Keratinocyte (primary cell): ENCODE data around the gene WDR4. TPM values are rescaled to one million over a fixed set of nuclear protein-coding genes. Genes with fewer than 3 reads are reported as not detected.

Source experiments
- DNase-seq: peaks from one replicate; pipeline ENCODE4 v3.0.0-alpha.2; 2011; ENCODE audit warnings: low read depth, missing footprints, low spot score
- FAIRE-seq: peaks from 2 replicates; lab custom pipeline; 2011; peaks lifted over from hg19 to GRCh38; lab: Jason Lieb, UNC
- H2AFZ ChIP-seq: 2 replicates; pipeline ENCODE4 v1.6.0; 2012; ENCODE audit warnings: low read length, control low read depth, inconsistent platforms; ENCODE audit not compliant: control insufficient read depth
- H3K27ac ChIP-seq: 2 replicates; pipeline ENCODE4 v1.5.1; 2011; ENCODE audit warnings: low read length; ENCODE audit not compliant: control insufficient read depth, insufficient read depth
- H3K27me3 ChIP-seq: 3 replicates; pipeline ENCODE4 v1.6.0; 2011; ENCODE audit warnings: low read length; ENCODE audit not compliant: control insufficient read depth, insufficient read depth; ENCODE audit errors: extremely low read depth
- H3K36me3 ChIP-seq, 2 experiments: 2 replicates in 1 of 2; 3 replicates in 1 of 2; pipeline ENCODE4 v1.5.1; 2011; ENCODE audit warnings: low read length in 2 of 2, mild to moderate bottlenecking in 1 of 2; ENCODE audit not compliant: control insufficient read depth in 2 of 2, insufficient read depth in 2 of 2; ENCODE audit errors: extremely low read depth in 1 of 2
- H3K4me1 ChIP-seq: 3 replicates; pipeline ENCODE4 v1.5.1; 2011; ENCODE audit warnings: low read length; ENCODE audit not compliant: control insufficient read depth, insufficient read depth; ENCODE audit errors: extremely low read depth
- H3K4me2 ChIP-seq: 3 replicates; pipeline ENCODE4 v1.6.0; 2011; ENCODE audit warnings: low read depth, low read length; ENCODE audit not compliant: control insufficient read depth, insufficient read depth; ENCODE audit errors: extremely low read depth
- H3K4me3 ChIP-seq, 3 experiments: fragments of 200-600 bp in 1 of 3; sonication (generic) in 1 of 3; 2 replicates in 2 of 3; 3 replicates in 1 of 3; pipeline ENCODE4 v1.5.1; 2011 to 2016; ENCODE audit warnings: low read length in 3 of 3, mild to moderate bottlenecking in 3 of 3, control low read depth in 2 of 3, inconsistent platforms in 1 of 3, low read depth in 1 of 3, mixed read lengths in 1 of 3, mixed run types in 1 of 3, moderate library complexity in 1 of 3; ENCODE audit not compliant: control insufficient read depth in 2 of 3, insufficient read depth in 2 of 3; ENCODE audit errors: extremely low read depth in 1 of 3
- H3K79me2 ChIP-seq: 2 replicates; pipeline ENCODE4 v1.6.0; 2012; ENCODE audit warnings: low read length; ENCODE audit not compliant: control insufficient read depth, insufficient read depth
- H3K9ac ChIP-seq: 3 replicates; pipeline ENCODE4 v1.6.0; 2011; ENCODE audit warnings: low read length; ENCODE audit not compliant: control insufficient read depth, insufficient read depth; ENCODE audit errors: extremely low read depth
- H3K9me1 ChIP-seq: 3 replicates; pipeline ENCODE4 v1.6.0; 2011; ENCODE audit warnings: low read length; ENCODE audit not compliant: control insufficient read depth, insufficient read depth; ENCODE audit errors: extremely low read depth
- H3K9me3 ChIP-seq: 2 replicates; pipeline ENCODE4 v1.5.1; 2012; ENCODE audit warnings: low read depth, low read length; ENCODE audit not compliant: control insufficient read depth
- H4K20me1 ChIP-seq: 3 replicates; pipeline ENCODE4 v1.6.0; 2011; ENCODE audit warnings: low read length; ENCODE audit not compliant: control insufficient read depth, insufficient read depth; ENCODE audit errors: extremely low read depth
- CTCF ChIP-seq, 3 experiments: IDR thresholded peaks in 1 of 3; conservative IDR thresholded peaks in 1 of 3; optimal IDR thresholded peaks in 1 of 3; 2 replicates in 2 of 3; 3 replicates in 1 of 3; pipeline versions ENCODE3 to v1.5.1; 2011; ENCODE audit warnings: low read length in 3 of 3, mild to moderate bottlenecking in 3 of 3, moderate library complexity in 2 of 3, control low read depth in 1 of 3, inconsistent platforms in 1 of 3; ENCODE audit not compliant: insufficient read depth in 2 of 3; ENCODE audit errors: extremely low read depth in 1 of 3
- EZH2 ChIP-seq: IDR thresholded peaks from one replicate; pipeline ENCODE4 v1.6.1; 2012; ENCODE audit warnings: inconsistent platforms, mild to moderate bottlenecking, low read length, moderate library complexity
- dilution Hi-C: fragments of 300-500 bp; cut with MboI; formaldehyde crosslinking; loops from one replicate; pipeline ENCODE4 v1.7.0; 2020; ENCODE audit warnings: low sequenced_read_pairs; ENCODE audit not compliant: extremely low pct_ligation_motif_present
- polyA plus RNA-seq, 5 experiments: library from polyadenylated mRNA; depleted of rRNA in 3 of 5; stranded (reverse) in 3 of 5; stranded (forward) in 1 of 5; unstranded in 1 of 5; fragments of >200 nt; gene quantifications; 1 replicate in 1 of 5; 2 replicates in 3 of 5; 3 replicates in 1 of 5; pipeline versions ENCODE4 v1.2.1 to v1.2.3, GENCODE V29; 2011 to 2012; ENCODE audit warnings: missing spikeins in 2 of 5, low read depth in 1 of 5, low replicate concordance in 1 of 5

The WDR4 gene
- polyA plus RNA-seq, 1 donor (not counting 4 experiments of a cell fraction or from before 2014, with no cell fraction given) = 14.9 TPM

- H3K4me3 ChIP-seq = no peak overlapping the region
- dilution Hi-C loops = no loop called here
- FAIRE-seq = no peak
Observed at GRCh38 chr21:42847726-42848125, 31.6 kb downstream of the WDR4 start.

DNA sequence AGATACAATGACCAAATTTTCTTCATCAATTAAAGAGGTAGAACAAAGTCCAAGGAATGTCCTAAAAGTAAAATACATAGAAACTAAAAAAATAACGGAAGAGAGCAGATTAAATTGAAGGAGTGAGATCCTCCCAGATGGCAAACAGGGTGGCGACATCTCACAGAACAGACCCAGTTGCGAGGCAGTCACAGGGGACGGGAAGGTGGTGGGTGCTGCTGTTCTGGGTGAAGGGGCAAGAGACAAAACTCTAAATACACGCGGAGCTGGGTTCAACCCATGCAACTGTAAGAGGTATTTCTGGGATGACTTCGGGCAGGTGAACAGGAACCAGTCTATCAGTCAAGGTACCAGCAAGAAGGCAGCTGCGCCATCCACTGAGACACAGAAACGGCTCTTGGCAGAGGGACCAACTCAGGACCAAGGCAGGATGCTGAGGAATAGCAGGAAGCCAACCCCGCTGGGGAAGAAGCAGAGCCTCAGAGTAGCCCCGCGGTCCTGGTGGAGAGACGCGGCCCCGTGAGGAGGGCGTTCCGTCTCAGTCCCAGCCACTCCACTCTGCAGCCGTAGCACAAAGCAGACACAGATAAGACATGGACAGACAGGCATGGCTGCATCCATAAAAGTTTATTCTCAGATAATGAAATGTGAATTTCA lies 32.2 kb downstream of the WDR4 start:
- no peak overlapping the region for H3K9ac ChIP-seq
- TF ChIP-seq EZH2 = no peak
- TF ChIP-seq CTCF (optimal IDR thresholded peaks at IDR 0.05 in 1 of 3, IDR thresholded peaks at IDR 0.05 in 1 of 3, conservative IDR thresholded peaks at IDR 0.05 in 1 of 3; ENCODE audit: extremely low read depth in 1 of 3, insufficient read depth in 2 of 3, low read length in 3 of 3) = no peak
- dilution Hi-C loops = no loop called here
- DNase-seq = no peak
- H3K27ac ChIP-seq = no peak overlapping the region
- H3K36me3 ChIP-seq = peaks cover 40 to 56% of the 10 kb centered on the region in 2 experiments
- no peaks in the 10 kb centered on the region for H3K9me1 ChIP-seq
- H3K4me3 ChIP-seq = no peak overlapping the region
- H3K79me2 ChIP-seq = peaks cover 60% of the 10 kb centered on the region
- H3K4me1 ChIP-seq = no peaks in the 10 kb centered on the region
- no peak overlapping the region for H3K4me2 ChIP-seq
- peaks cover 23% of the 10 kb centered on the region for H4K20me1 ChIP-seq
- no peaks in the 10 kb centered on the region for H3K27me3 ChIP-seq
- H3K9me3 ChIP-seq = no peaks in the 10 kb centered on the region
- no peak overlapping the region for H2AFZ ChIP-seq
- no peak for FAIRE-seq

More at GRCh38 chr21:42847726-42848125, 31.6 kb downstream of the WDR4 start:
- DNase-seq = no peak
- no peaks in the 10 kb centered on the region for H3K4me1 ChIP-seq
- H3K27me3 ChIP-seq = no peaks in the 10 kb centered on the region
- H3K9me1 ChIP-seq = no peaks in the 10 kb centered on the region
- H3K9me3 ChIP-seq = no peaks in the 10 kb centered on the region
- H2AFZ ChIP-seq = no peak overlapping the region
- peaks cover 41 to 54% of the 10 kb centered on the region in 2 experiments for H3K36me3 ChIP-seq
- no peak for TF ChIP-seq CTCF (optimal IDR thresholded peaks at IDR 0.05 in 1 of 3, IDR thresholded peaks at IDR 0.05 in 1 of 3, conservative IDR thresholded peaks at IDR 0.05 in 1 of 3; ENCODE audit: extremely low read depth in 1 of 3, insufficient read depth in 2 of 3, low read length in 3 of 3)
- TF ChIP-seq EZH2 = no peak
- peaks cover 23% of the 10 kb centered on the region for H4K20me1 ChIP-seq
- H3K9ac ChIP-seq = no peak overlapping the region
- H3K79me2 ChIP-seq = peaks cover 60% of the 10 kb centered on the region
- no peak overlapping the region for H3K4me2 ChIP-seq
- no peak overlapping the region for H3K27ac ChIP-seq
